Measurements from ENCODE around the gene RIMBP2.

DNA sequence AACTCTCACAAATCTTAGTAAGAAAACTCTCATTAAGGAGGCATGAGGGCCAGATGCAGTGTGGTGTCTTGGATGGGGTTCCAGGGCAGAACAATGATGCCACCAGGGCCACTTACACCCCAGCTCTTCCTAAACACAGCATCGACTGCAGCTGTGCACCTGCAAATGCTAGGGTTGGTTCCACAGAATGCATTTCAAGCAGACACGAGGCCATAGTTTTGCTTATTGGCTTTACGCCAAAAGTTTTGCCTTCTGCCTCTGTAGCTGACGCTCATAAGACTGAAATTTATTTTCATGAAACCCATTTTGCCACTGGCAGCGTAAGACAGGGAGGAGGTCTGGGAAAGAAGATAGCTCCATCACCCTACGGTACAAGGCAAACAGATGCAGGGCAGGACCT is 179.0 kb downstream of the RIMBP2 start:
- no peak for TF ChIP-seq POLR2A (IDR thresholded peaks at IDR 0.05)
- TF ChIP-seq, protein P1, sequence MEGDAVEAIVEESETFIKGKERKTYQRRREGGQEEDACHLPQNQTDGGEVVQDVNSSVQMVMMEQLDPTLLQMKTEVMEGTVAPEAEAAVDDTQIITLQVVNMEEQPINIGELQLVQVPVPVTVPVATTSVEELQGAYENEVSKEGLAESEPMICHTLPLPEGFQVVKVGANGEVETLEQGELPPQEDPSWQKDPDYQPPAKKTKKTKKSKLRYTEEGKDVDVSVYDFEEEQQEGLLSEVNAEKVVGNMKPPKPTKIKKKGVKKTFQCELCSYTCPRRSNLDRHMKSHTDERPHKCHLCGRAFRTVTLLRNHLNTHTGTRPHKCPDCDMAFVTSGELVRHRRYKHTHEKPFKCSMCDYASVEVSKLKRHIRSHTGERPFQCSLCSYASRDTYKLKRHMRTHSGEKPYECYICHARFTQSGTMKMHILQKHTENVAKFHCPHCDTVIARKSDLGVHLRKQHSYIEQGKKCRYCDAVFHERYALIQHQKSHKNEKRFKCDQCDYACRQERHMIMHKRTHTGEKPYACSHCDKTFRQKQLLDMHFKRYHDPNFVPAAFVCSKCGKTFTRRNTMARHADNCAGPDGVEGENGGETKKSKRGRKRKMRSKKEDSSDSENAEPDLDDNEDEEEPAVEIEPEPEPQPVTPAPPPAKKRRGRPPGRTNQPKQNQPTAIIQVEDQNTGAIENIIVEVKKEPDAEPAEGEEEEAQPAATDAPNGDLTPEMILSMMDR (IDR thresholded peaks at IDR 0.05): no peak
- no peak for TF ChIP-seq EP300 (IDR thresholded peaks at IDR 0.05)
